NK-92 (cell line): Measurements from ENCODE around the gene FHOD1.
A peak's percentile ranks its signal among the peaks of the same experiment; 100 is the strongest.

Experiments used
- DNase-seq: peaks from one replicate; lab custom pipeline; 2025; ENCODE audit not compliant: unreplicated experiment; lab: John Stamatoyannopoulos, UW

The FHOD1 gene

GRCh38 chr16:67236563-67237395 is 10.5 kb downstream of the FHOD1 start:
- DNase-seq: no peak

GRCh38 chr16:67235816-67236562 is 11.3 kb downstream of the FHOD1 start:
- no peak for DNase-seq

DNA sequence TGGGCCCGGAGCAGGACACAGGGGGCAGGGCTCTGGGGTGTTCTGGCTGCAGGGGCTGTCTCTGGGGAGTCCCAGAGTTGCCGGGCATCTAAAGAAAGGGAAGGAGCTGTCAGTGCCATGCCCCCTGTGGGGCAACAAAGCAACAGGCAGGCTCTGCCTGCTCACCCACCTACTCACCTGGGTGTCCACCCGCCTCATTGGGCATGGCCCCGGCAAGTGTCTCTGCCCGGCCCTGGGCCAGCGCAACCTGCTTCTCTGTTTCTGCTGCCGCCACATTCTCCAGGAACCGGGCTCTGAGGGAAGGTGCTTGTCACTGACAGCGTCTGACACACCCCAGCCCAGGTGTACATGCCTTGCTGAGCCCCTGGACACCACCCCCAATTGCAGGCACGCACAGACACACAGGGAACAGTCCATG is 13.1 kb downstream of the FHOD1 start:
- no peak for DNase-seq

DNA sequence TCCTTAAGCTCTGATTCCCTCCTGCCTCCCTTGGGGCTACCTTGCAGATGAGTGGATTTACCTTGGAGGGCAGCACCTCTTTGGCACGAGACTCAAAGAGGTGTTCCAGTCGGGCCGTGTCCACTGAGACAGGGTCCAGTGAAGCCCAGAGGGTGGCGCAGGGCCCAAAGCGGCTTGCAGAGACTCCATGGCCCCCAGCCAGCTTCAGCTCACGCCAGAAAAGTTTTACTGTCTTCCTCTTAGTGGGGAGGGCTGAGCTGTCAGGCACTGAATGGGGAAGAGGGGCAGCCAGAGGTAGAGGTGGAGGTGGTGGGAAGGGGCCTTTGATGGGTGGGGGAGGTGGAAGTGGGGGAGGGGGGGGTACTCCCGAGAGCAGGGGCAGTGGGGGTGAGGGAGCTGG is 13.7 kb downstream of the FHOD1 start:
- DNase-seq: no peak

DNA sequence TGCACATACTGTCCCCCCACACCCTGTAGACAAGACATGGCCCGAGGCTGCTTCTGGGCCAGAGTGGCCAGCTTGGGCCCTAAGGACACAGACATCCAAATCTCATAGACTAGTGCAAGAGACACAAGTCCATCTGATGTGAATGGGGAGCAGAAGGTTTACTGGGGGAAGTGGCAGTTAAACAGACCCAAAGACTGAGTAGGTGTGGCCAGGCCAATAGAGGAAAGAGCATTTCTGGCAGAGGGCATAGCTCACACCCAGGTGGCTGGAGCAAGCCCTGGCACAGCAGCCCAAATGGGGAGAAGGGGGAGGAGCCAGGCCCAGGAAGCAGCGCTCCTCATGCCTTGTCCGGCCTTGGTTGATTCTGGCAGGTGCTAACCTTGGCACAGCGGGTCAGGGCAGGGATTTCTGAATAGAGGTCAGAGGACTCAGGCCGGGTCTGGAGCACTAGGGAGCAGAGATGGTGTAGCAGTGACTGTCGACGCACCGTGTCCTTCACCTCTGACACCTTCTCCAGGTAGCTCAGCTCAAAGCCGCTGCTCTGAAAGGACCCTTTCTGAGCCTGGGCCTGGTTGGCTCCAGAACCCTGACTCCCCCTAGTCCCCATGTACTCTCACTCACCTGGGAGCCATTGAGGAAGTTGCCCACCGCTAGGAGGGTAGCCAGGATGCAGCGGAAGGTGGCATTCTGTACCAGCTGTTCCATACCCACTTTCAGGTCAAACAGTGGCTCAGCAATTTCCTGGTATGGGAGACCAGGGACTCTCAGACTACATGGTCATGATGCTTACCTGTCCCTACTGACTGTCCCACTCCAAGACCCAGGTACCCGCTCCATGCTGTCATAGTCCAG is 16.2 kb downstream of the FHOD1 start:
- DNase-seq: no peak

DNA sequence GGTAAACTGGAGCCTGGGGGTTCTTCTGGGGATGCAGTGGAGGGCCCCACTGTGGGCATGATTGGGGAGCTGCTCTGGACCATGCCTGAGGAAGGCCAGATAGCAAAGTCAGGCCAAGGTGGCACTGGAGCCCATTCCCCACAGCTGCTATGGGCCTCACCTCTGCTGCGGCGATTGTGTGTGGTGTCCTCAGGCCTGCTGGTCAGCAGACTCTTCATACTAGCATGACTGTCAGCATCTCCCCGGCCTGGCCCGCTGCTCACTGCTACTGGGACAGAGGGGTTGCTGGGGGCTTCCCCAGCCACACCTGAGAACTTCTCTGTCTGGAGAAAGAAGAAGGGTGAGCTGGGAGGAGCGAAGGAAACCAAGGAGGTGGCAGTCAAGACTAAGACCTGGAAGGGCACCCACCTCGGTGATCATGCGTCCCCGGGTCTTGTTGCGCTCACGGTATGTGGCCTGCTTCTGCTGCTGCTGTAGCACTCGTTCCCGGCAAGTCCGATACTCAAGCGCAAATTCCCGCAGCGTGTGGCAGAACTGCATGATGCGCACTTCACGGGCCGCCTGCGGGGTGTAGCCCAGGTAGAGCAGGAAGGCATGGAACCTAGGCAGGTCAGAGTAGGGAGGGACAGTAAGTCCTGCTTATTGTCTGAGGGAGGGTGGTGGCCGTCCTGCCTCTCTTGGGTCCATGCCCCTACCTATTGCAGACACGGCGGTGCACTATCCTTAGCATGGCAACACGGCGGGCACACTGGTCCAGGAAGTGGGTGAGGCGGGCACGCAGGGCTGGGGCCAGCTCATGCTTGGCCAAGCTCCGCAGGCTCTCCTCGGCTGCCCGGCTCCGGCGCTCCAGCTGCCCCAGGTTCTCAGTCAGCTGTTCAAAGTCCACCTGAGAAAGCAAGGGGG is 17.1 kb downstream of the FHOD1 start:
- no peak for DNase-seq

DNA sequence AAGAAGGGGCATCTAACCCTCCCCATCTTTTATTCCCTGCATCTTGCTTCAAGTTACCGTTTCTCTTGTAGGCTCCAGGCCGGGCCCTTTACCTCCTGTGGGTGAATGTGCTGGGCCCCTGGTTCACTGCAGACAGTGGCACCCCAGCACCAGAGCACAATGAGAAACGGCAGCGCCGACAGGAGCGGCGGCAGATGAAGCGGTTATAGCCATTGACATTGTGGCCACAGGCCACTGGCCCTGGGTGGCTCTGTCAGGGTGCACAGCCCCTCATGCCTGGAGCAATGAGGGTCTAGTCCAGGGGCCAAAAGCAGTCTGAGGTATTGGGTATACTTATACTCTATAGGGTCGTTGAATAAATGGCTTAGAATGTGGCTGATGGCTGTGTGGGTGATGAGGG is 18.4 kb downstream of the FHOD1 start:
- no peak for DNase-seq

DNA sequence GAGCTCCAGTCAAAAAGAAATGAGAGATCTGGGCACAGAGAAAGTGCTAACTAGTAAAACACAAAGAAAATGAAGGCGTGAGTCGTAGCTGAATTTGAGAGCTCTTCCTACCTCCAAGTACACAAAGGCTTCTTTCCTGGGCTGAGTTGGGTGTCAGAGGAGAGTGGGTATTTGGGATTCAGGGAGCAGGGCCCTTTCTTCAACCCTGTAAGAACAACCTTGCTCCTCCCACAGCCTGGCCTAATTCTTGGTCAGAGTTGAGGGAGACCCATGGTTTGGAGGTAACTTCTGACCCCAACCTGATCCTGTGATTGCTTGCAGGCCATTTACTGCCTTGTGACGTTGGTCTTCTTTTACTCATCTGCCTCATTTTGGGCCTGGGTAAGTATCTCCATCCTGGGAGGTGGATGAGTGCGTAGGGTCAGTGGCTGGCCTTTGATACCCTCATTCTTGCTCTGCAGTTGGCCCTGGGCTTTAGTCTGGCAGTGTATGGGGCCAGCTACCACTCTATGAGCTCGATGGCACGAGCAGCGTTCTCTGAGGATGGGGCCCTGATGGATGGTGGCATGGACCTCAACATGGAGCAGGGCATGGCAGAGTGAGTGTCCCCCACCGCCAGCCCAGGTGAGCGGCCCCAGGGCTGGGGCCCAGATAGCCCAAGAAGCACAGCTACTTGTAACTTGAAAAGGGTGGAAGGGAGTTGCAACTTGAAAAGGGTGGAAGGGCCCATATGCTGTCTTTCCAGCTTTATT is 19.1 kb downstream of the FHOD1 start:
- DNase-seq: no peak

- DNase-seq: no peak
These were observed 19.7 kb downstream of the FHOD1 start for GRCh38 chr16:67227567-67227921.

- DNase-seq: peak; percentile 89
These were observed 20.3 kb downstream of the FHOD1 start, which contains the start of gene TMEM208 for GRCh38 chr16:67226804-67227566. Gene TMEM208 (plus strand): TSS chr16:67227130. CDS start chr16:67227219, 89 bp downstream.

GRCh38 chr16:67226295-67226803 is 20.9 kb downstream of the FHOD1 start:
- DNase-seq: no peak

- DNase-seq: no peak
These were observed 23.3 kb downstream of the FHOD1 start for GRCh38 chr16:67223992-67224391.

DNA sequence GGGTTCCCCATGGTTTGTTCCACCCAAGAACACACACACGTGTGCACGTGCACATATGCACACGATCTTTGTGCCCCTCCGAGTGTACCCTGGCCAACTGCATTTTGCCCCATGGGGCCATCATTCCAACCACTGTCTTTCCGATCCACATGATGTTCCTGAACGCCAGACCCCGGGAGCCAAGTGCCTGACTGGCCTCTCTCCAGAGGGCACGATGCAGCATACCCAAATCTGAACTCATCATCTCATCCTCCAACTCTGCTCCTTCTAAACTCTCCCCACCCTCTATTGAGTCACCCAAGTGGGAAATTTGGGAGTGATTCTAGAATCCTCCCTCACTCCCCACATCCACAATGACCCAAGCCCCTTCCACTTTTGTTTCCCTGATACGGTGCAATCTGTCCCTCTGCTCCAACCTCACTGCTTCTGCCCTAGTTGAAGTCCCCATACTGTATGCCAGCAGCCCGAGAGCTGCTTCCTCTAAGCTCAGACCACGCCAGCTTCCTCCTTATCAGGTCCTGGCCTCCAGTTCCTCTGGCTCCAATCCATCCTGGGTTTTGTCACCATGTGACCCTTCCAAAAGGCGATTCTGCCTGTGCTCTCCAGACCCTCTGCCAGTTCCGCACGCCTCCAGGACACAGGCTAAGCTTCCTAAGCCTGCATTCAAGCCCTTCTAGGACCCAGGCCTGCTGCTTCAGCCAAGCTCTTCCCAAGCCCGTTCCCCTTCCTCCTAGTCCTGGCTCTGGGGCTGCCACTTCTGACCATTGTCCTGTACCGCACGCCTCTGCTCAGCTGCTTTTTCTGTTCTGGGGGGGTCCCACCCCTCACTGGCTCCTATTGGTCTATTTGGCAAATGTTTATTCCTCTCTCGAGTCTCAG is 30.4 kb downstream of the FHOD1 start:
- no peak for DNase-seq

- no peak for DNase-seq
These were observed 31.6 kb downstream of the FHOD1 start for GRCh38 chr16:67215706-67216105.

DNA sequence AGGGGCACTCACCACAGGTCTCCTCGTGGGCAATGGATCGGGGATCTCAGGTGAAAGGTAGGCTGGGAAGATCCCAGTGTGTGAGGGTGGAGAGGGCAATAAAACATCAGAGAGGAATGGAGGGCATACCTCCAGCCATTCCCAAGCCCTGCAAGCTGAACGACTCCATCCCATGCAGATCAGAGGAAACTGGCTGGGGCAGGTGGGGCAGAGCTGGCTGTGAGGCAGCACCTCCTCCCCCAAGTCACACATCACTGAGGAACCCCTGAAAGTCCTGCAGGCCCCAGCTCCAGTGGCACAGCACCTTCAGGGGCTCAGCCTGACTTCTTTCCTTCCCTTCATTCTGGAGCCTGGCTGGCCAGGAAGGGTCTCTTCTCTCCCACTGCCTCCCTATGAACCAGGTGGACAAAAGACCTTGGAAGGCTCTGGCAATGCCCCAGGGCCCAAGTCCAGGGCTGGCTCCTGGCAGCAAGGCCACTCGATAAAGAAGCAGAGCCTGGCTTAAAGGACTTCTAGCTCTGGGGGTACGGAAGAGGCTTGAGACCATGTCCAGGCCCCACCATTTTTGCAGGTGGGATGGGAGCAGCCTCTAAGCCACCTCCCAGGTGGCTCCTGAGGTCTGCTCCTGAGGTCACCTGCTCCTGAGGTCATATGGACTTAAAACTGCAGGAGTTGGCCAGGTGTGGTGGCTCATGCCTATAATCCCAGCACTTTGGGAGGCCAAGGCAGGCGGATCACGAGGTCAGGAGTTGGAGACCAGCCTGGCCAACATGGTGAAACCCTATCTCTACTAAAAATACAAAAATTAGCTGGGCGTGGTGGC is 33.9 kb downstream of the FHOD1 start:
- no peak for DNase-seq

DNA sequence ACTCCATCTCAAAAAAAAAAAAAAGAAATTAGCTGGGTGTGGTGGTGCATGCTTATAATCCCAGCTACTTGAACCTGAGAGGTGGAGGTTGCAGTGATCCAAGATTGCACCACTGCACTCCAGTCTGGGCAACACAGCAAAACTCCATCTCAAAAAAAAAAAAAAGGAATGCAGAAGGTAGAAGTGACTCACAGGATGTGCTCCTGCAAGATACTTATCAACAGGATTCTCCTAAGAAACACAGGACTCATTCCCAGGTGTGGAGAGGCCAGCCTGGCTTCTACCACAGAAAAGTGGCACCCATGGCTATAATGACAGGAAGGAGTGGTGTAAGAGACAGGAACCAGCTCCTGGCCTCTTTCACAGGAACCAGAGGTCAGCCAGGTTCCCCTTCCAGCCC is 34.5 kb downstream of the FHOD1 start:
- DNase-seq: no peak

DNA sequence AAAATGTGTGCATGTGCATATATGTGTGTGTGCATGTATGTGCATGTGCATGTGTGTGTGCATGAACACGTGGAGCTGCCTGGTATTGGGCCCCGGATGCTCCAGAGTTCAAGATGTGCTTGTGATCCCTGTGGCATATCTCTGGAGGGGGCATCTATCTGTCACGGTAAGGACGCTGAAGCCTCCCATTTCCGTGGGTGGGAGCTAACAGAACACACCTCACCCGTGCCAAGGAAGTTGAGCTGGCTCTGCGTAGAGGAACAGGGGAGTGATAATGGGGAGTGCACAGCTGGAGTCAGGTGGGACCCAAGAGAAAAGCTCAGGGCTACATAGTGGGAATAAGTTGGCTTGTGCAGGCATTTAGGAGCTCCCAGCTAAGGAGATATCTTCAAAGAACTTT is 35.6 kb downstream of the FHOD1 start:
- DNase-seq: no peak
